HepG2 (cell line): Measurements from ENCODE around the gene GNL1. TPM values are rescaled to one million over a fixed set of nuclear protein-coding genes. Genes with fewer than 3 reads are reported as not detected.

Experiments used
- ARID4A ChIP-seq: sonication (generic); formaldehyde crosslinking; IDR thresholded peaks from 2 replicates; pipeline ENCODE4 v1.5.0; 2020; ENCODE audit warnings: mild to moderate bottlenecking, missing genetic modification reagents, borderline replicate concordance
- DZIP1 ChIP-seq: sonication (generic); formaldehyde crosslinking; IDR thresholded peaks from 2 replicates; pipeline ENCODE4 v1.5.0; 2020; ENCODE audit warnings: mild to moderate bottlenecking, missing genetic modification reagents
- ETS1 ChIP-seq: sonication (generic); formaldehyde crosslinking; IDR thresholded peaks from 2 replicates; pipeline ENCODE4 v1.4.0; 2020; ENCODE audit warnings: missing genetic modification reagents
- GMEB2 ChIP-seq: IDR thresholded peaks from 2 replicates; pipeline ENCODE4 v1.6.1; 2016; ENCODE audit warnings: missing biosample characterization, missing genetic modification reagents, low read depth
- HNRNPH1 ChIP-seq: fragments of 200-400 bp; formaldehyde crosslinking; optimal IDR thresholded peaks from 2 replicates; pipeline ENCODE3; 2017; ENCODE audit warnings: mild to moderate bottlenecking, low read depth, low read length
- MTF2 ChIP-seq: sonication (generic); formaldehyde crosslinking; IDR thresholded peaks from 2 replicates; pipeline ENCODE4 v1.5.0; 2020; ENCODE audit warnings: missing genetic modification reagents, borderline replicate concordance
- NFAT5 ChIP-seq: sonication (generic); formaldehyde crosslinking; IDR thresholded peaks from 2 replicates; pipeline ENCODE4 v1.4.0; 2020; ENCODE audit warnings: missing genetic modification reagents
- RARA ChIP-seq: IDR thresholded peaks from 2 replicates; pipeline ENCODE4 v1.6.1; 2016; ENCODE audit warnings: missing genetic modification reagents, missing compliant biosample characterization
- ZSCAN5A ChIP-seq: sonication (generic); formaldehyde crosslinking; IDR thresholded peaks from 2 replicates; pipeline ENCODE4 v1.8.0; 2022; ENCODE audit warnings: mild to moderate bottlenecking, missing genetic modification reagents, borderline replicate concordance
- polyA plus RNA-seq, 8 experiments: library from polyadenylated mRNA; depleted of rRNA in 3 of 8; stranded (reverse) in 7 of 8; unstranded in 1 of 8; fragments of >200 nt; fragmentation: Illumina TruSeq in 4 of 8; extraction: Trizol in 4 of 8; gene quantifications; 2 replicates each; pipeline versions ENCODE4 v1.2.1 to v1.2.3, GENCODE V29; 2011 to 2016; ENCODE audit warnings: low read depth in 4 of 8, missing spikeins in 1 of 8, mixed read lengths in 1 of 8; ENCODE audit not compliant: insufficient read depth in 1 of 8
- total RNA-seq, 5 experiments: library from RNA; depleted of rRNA; stranded (reverse); fragments of >200 nt; fragmentation: Illumina TruSeq; extraction: Trizol; gene quantifications; 2 replicates each; pipeline ENCODE4 v1.2.3, GENCODE V29; 2016; ENCODE audit warnings: low read depth in 1 of 5

The GNL1 gene
- total and polyA plus RNA-seq, 2 of the 13 experiments (the other 11 are each of a cell fraction or from before 2014, with no cell fraction given) = 35.0 to 55.6 TPM

GRCh38 chr6:30556906-30557682, 805 bp upstream of the GNL1 start, which contains the start of gene PRR3 (continued):
- TF ChIP-seq ZSCAN5A (peak; percentile 59; the same call in 1 of the 2 replicates), HNRNPH1 (no peak), ARID4A (CRISPR knock-in tag) (peak; percentile 90), ETS1 (CRISPR knock-in tag) (no peak), NFAT5 (CRISPR knock-in tag) (peak; percentile 77; the same call in 1 of the 2 replicates), MTF2 (peak; percentile 94), GMEB2 (CRISPR knock-in tag) (0 out of 2 replicates have a peak, but pooled peaks have one; percentile 24), DZIP1 (CRISPR knock-in tag) (no peak), RARA (CRISPR knock-in tag) (no peak)
